ENCODE data around the gene SMIM45.

GRCh38 chr22:41923595-41924276, 28.2 kb upstream of the SMIM45 start:
- TF ChIP-seq CTCF (IDR thresholded peaks at IDR 0.05) (no peak), POLR2A (IDR thresholded peaks at IDR 0.05) (no peak)
